A673 (cell line): ENCODE measurements around the gene DDB1.

ENCODE experiments used
- CTCF ChIP-seq: fragments of 300-800, 200-600 bp; sonication (generic); conservative IDR thresholded peaks from 2 replicates; pipeline ENCODE4 v1.5.1; 2017; ENCODE audit warnings: low read depth, mild to moderate bottlenecking, antibody characterized with exemption, low read length, moderate library complexity, mixed read lengths
- EZH2 ChIP-seq: fragments of 200-600 bp; sonication (generic); IDR thresholded peaks from 2 replicates; pipeline ENCODE4 v1.6.1; 2017; ENCODE audit warnings: borderline replicate concordance, low read depth, mild to moderate bottlenecking, mixed read lengths, antibody characterized with exemption, low read length; ENCODE audit not compliant: poor library complexity, severe bottlenecking

GRCh38 chr11:61290905-61291690 lies 41.8 kb downstream of the DDB1 start:
- peak; percentile 42 for TF ChIP-seq CTCF
- TF ChIP-seq EZH2 = no peak
